ENCODE results near the gene THRSP. TPM values are rescaled to one million over a fixed set of nuclear protein-coding genes. Genes with fewer than 3 reads are reported as not detected.
"Not testable (repeated sequence)": the region's sequence is repeated elsewhere in the genome, so short reads cannot be mapped to it uniquely, and the experiment has no call there.

The THRSP gene
- polyA plus RNA-seq, 5 donors: 0.31 to 0.54 (median 0.36) TPM

DNA sequence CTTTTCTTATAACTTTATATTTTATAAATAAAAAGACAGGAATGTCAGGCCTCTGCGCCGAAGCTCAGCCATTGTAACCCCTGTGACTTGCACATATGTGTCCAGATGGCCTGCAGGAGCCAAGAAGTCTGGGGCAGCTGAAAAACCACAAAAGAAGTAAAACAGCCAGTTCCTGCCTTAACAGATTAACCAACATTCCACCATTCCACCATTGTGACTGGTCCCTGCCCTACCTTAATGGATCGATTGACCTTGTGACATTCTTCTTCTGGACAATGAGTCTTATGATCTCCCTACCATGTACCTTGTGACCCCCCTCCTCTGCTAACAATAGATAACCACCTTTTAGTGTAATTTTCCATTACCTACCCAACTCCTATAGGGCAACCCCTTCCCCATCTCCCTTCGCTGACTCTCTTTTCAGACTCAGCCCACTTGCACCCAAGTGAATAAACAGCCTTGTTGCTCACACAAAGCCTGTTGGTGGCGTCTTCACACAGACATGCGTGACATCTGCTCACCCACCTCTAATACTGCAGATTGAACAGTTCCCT, 22.9 kb downstream of the THRSP start:
- DNase-seq: not testable (repeated sequence)

DNA sequence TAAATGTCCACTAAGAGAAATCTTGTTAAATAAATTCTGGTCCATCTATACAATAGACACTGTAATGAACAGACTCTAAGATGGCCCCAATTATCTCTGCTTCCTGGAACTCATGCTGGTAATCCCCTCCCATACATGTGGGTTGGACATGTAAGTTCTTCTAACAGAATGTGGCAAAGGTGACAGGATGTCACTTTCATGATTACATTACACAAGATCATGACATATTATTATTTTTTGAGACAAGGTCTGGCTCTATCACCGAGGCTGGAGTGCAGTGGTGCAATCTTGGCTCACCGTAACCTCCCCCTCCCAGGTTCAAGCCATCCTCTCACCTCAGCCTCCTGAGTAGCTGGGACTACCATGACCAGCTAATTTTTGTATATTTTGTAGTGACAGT, 30.6 kb downstream of the THRSP start:
- no peak for DNase-seq

DNA sequence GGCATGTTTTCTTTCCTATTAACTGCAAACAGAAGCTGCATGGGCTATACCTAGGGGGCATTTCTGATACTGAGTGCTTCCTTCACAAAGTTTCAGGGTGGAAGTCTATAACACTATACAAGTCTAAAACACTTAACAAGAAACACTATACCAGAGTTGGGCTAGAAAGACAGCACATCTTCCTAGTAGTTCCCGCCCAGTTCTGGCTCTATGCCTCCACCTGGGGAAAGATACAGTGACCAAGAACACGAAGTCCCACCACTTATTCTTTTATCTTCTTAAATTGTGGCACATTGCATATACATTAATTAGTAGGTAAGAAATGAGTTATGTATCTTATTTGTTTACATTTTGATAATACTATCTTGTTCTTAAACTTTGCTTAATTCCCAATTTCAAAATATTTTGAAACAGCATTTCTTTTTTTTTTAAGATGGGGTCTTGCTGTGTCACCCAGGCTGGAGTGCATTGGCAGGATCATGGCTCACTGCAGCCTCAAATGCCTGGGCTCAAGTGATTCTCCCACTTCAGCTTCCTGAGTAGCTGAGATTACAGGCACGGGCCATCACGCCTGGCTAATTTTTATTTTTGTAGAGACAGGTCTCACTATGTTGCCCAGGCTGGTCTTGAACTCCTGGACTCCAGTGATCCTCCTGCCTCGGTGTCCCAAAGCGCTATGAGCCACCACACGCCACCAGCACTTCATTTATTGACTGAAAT, 34.2 kb downstream of the THRSP start:
- DNase-seq: no peak

DNA sequence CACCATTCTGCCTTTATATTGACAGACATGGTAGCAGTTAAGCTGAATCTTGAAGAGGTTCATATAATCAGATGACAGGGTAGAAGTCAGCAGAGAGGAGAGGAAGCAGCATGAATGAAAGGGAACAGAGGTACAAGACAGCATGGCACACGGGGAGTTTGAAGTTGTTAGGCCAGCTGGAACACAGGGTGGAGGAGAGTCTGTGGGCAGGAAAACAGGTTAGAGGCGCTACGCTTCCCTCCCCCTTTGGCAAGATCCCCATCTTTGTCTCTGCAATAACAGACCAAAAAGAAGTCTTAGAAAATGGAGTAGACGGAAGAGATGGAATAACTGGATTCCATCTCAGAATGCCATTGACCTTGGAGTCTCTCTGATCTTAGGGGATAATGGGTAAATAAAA, 36.0 kb downstream of the THRSP start:
- DNase-seq: no peak

DNA sequence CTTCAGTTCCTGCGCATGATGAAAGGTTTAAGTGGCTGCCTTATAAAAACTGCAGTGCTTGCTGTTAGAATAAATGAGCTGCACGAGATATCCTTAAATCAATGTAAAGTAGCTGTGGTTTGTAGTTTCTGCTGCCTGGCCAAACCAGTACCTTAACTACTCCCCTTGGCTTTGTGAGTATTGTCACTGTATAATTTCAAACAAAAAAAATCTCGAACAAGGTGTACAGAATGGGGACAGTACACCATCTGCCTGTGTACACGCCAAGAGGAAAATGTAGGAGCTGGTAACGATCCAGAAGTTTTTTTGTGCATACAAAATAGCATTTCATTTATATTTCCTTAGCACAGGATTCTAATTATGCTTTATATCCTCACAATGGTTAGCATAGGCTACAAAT, 36.6 kb downstream of the THRSP start:
- no peak for DNase-seq

DNA sequence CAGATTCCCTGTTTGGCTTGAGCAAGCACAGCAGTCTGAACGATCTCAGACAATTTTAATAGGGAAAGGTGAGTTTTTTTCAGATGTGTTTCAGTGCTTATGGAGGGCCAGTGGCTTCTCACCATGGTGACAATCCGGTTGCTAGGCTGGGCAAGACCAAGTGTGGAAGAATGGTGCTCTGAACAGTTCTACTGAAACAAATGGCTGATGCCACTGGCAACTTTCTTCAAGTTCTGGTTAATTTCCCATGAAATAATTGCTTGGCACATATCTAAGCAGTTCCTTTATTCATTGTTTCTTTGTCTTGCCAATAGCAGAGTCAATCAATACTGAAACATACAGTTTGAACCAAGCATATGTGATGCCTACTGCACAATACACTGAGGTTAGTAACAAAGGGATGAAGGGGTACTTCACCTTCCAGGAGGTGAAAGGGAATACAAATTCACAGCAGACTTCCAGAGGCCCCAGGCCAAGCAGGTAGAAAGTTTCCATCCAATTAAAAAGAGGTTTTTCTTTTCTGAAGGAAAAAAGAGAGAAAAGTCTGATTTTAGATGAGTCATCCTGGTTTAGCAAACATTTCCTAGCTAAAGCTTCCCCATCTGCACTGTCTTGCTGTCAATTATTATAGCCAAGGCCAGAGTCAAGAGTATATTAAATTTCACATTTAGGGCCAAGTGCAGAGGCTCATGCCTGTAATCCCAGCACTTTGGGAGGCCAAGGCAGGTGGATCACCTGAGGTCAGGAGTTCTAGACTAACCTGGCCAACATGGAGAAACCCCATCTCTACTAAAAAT, 37.2 kb downstream of the THRSP start:
- DNase-seq: no peak

DNA sequence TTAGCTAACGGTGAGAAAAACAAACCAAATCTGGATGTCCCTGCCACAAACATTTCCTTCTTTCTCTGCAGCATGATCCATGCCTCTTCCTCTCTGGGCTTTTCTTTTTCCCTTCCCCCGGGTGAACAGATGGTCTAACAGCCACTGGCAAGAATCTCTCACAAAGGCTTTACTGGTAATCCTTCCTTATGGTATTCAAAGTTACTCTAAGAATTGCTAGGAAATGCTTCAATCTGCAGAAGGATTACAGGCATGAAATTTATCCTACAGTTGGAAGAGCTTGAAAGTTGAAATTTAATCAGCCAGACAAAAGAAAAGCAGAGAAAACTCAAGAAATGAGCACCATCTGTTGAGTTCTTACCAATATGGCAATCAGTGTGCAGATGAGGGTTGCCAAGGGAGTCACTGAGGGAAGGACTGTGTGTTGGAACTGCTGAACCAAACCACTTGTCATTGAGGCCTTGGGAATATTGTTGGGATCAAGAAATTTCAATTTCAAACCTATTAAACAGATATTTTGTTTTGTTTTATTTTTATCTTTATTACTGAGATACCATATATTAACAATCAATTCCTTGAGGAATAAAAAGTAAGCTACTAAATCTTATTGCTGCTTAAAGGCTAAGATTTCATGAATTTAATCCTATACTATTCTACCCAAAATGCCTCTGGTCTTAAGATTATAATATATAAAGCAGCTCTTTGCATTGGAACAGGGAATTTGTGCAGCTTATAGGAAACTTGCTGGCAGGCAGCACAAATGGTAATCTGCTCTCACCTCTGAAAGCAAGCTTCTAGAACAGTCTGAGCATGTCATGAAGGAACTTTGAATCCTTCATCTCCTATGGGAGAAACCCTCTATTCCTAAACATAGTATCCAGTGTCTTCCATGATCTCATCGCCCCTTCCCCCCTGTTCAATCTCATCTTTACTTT, 45.7 kb downstream of the THRSP start:
- no peak for DNase-seq

DNA sequence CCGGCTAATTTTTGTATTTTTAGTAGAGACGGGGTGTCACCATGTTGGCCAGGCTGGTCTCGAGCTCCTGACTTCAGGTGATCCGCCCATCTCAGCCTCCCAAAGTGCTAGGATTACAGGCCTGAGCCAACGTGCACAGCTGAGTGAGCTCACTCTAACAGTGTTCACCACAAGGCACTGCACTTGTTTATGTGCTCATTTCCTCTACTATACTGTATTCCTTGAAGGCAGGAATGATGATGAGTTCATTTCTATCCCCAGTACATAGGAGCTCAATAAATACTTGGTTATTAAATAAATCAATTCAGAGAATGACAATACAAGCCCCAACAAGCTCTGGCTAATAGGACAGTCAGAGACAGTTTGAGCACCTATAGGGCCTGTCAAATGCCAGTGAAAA, 46.7 kb downstream of the THRSP start:
- no peak for DNase-seq

DNA sequence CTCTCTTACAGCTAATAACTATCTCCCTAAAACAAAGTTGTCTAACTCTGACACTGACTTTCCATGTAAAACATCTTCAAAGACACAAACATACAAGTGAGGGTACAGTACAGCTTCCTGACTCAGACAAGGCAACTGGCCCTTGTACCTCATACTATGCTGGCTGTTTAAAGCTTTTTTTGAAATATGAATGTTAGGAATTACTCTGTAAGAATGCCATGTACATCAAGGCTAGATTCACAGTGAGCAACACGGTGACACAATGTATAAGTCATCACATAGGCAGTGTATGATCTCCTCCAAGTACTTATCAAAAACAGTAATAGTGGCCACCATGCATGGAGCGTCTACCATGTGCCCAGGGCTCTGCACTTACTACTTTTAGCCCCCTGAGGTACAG, 47.2 kb downstream of the THRSP start:
- no peak for DNase-seq

DNA sequence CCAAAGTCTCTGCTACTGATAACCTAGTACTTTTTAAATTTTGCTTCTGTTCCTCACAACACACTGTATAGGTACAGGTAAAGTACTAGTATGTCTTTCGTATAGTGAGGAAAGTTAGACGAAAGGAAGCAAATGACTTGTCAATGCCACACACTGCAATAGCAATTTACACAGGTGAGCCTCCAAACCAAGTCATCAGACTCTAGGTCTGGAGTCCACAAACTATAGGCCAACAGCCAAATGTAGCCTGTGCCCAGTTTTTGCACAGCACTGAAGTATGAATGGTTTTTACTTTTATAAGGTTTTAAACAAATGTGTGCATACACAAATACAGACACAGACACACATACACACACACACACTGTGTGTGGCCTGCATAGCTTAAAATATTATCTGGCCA, 47.6 kb downstream of the THRSP start:
- no peak for DNase-seq

DNA sequence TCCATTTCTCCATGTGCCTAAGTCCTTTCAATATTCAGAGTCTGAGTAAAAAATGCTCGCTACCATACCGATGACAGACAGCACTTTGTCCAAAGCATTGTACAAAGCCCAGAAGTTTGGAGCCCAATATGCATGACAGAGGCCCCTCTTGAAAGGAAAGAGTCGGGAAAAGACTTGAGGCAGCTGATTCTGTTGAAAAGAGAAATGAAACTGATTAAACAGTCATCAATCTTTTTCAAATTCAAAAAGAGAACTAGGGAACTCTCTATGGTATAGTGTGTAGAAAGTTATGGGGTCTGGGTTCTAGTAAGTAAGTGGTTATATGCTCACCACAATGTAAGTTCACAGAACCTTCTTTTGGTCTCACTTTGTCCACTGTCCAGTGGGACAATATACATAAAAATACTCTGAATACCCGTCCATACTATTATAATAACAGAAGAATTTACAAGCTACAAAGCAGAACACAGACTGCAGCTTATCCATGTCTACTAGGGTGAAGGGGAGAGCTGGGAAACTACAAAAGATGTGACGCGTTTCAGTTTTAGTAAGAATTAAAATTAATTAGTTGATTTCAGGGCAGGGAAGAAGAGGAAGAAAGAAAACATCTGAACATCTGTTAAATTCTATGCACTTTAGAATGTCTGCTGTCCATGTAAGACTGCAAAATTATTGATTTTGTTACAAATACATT, 49.1 kb downstream of the THRSP start:
- DNase-seq: no peak

Other genes starting within 250 kb of the THRSP start
- gene RSF1, start 243.1 kb upstream of the THRSP start, polyA plus RNA-seq (ENCODE audit: insufficient read depth in 1 of 5, insufficient read length in 5 of 5, low replicate concordance in 1 of 5): 10 to 100 TPM; 36.6 to 82.3 (median 79.3) TPM
- gene AAMDC, start 242.7 kb upstream of the THRSP start, polyA plus RNA-seq (ENCODE audit: insufficient read depth in 1 of 5, insufficient read length in 5 of 5, low replicate concordance in 1 of 5): 10 to 100 TPM; 45.6 to 65.4 (median 58.9) TPM
- gene INTS4, start 69.2 kb upstream of the THRSP start, polyA plus RNA-seq (ENCODE audit: insufficient read depth in 1 of 5, insufficient read length in 5 of 5, low replicate concordance in 1 of 5): 10 to 100 TPM; 43.2 to 60.1 (median 55.2) TPM
- 10 to 100 TPM in 1 of 5 donors, 1 to 10 TPM in 4; 7.1 to 11.1 (median 8.2) TPM for gene KCTD14, start 40.6 kb upstream of the THRSP start, polyA plus RNA-seq (ENCODE audit: insufficient read depth in 1 of 5, insufficient read length in 5 of 5, low replicate concordance in 1 of 5)
- gene NDUFC2, start 16.0 kb downstream of the THRSP start, polyA plus RNA-seq (ENCODE audit: insufficient read depth in 1 of 5, insufficient read length in 5 of 5, low replicate concordance in 1 of 5): 100 to 1,000 TPM in 4 of 5 donors, 10 to 100 TPM in 1; 96.3 to 184 (median 149) TPM
- gene ALG8, start 75.8 kb downstream of the THRSP start, polyA plus RNA-seq (ENCODE audit: insufficient read depth in 1 of 5, insufficient read length in 5 of 5, low replicate concordance in 1 of 5): 10 to 100 TPM; 47.1 to 60.8 (median 57.1) TPM
- gene KCTD21, start 124.8 kb downstream of the THRSP start, polyA plus RNA-seq (ENCODE audit: insufficient read depth in 1 of 5, insufficient read length in 5 of 5, low replicate concordance in 1 of 5): 10 to 100 TPM in 2 of 5 donors, 1 to 10 TPM in 3; 8.9 to 10.1 (median 9.7) TPM
- gene USP35, start 125.1 kb downstream of the THRSP start, polyA plus RNA-seq (ENCODE audit: insufficient read depth in 1 of 5, insufficient read length in 5 of 5, low replicate concordance in 1 of 5): 1 to 10 TPM; 4.8 to 8.1 (median 7.2) TPM